Esophagus muscularis mucosa (tissue), 4 donors: Measurements from ENCODE around the gene SLC6A11. TPM values are rescaled to one million over a fixed set of nuclear protein-coding genes. Genes with fewer than 3 reads are reported as not detected.

Experiments
- DNase-seq: peaks from one replicate; pipeline ENCODE4 v3.0.0-alpha.2; 2017; ENCODE audit errors: extremely low spot score
- H3K27ac ChIP-seq, 4 donors: fragments of 200-600 bp; sonication (generic); replicated peaks in 1 of 4; 1 replicate in 3 of 4; 2 replicates in 1 of 4; pipeline ENCODE4 v1.5.1; 2016 to 2019; ENCODE audit warnings: mild to moderate bottlenecking in 1 of 4
- H3K27me3 ChIP-seq, 4 donors: fragments of 200-600 bp; sonication (generic); one replicate each; pipeline versions ENCODE4 v1.5.1 to v1.6.0; 2016 to 2019
- H3K36me3 ChIP-seq, 4 donors: fragments of 200-600 bp; sonication (generic); one replicate each; pipeline ENCODE4 v1.5.1; 2016 to 2019
- H3K4me1 ChIP-seq, 4 donors: fragments of 200-600 bp; sonication (generic); one replicate each; pipeline ENCODE4 v1.5.1; 2016 to 2019
- H3K4me3 ChIP-seq, 4 donors: fragments of 200-600 bp; sonication (generic); 1 replicate in 2 of 4; 2 replicates in 2 of 4; pipeline ENCODE4 v1.5.1; 2016 to 2019; ENCODE audit warnings: mild to moderate bottlenecking in 4 of 4, moderate library complexity in 1 of 4
- H3K9me3 ChIP-seq, 4 donors: fragments of 200-600 bp; sonication (generic); 1 replicate in 3 of 4; 2 replicates in 1 of 4; pipeline ENCODE4 v1.5.1; 2016 to 2019
- CTCF ChIP-seq, 3 experiments: fragments of 200-600 bp in 2 of 3; fragments of 450-650 bp in 1 of 3; sonication (generic) in 2 of 3; IDR thresholded peaks; one replicate each; pipeline ENCODE4 v1.5.1; 2017 to 2019; ENCODE audit warnings: antibody characterized with exemption in 3 of 3, mild to moderate bottlenecking in 2 of 3, moderate library complexity in 1 of 3
- EP300 ChIP-seq: sonication (generic); formaldehyde crosslinking; IDR thresholded peaks from one replicate; pipeline ENCODE4 v1.6.1; 2017; ENCODE audit warnings: antibody characterized with exemption
- POLR2A ChIP-seq: fragments of 450-650 bp; IDR thresholded peaks from one replicate; pipeline ENCODE4 v1.6.1; 2017; ENCODE audit warnings: antibody characterized with exemption, moderate library complexity, mild to moderate bottlenecking, low read depth
- POLR2AphosphoS5 ChIP-seq, 2 donors: sonication (generic); formaldehyde crosslinking; IDR thresholded peaks; one replicate each; pipeline ENCODE4 v1.6.1; 2017; ENCODE audit warnings: antibody characterized with exemption in 2 of 2
- WGBS: methylation state at CpG from one replicate; pipeline ENCODE4 v1.1.5; 2018; 5-methylcytosine and 5-hydroxymethylcytosine counted together
- intact Hi-C: fragments of 100-400 bp; cut with DNase I; formaldehyde crosslinking; loops from one replicate; pipeline ENCODE4 v1.15.1; 2023
- total RNA-seq, 4 donors: library from RNA; depleted of rRNA; stranded (reverse); fragments of >200 nt; gene quantifications; one replicate each; pipeline versions ENCODE4 v1.1.0 to v1.2.1, GENCODE V29; 2016

Gene SLC6A11
- total RNA-seq, 4 donors from 2014 or later: not detected

GRCh38 chr3:10841100-10841499, 25.1 kb downstream of the SLC6A11 start:
- DNase-seq: no peak
- peaks cover 4 to 10% (median 8%) of the 10 kb centered on the region in 4 donors for H3K4me1 ChIP-seq
- 75% methylated on average over 4 of the region's 4 CpGs for WGBS
- no peaks in the 10 kb centered on the region for H3K9me3 ChIP-seq
- intact Hi-C loops: no loop called here
- TF ChIP-seq CTCF (IDR thresholded peaks at IDR 0.05) (no peak), POLR2AphosphoS5 (IDR thresholded peaks at IDR 0.05) (no peak), POLR2A (no peak), EP300 (no peak)
- H3K27ac ChIP-seq: no peak overlapping the region
- H3K36me3 ChIP-seq: no peaks in the 10 kb centered on the region
- no peak overlapping the region for H3K4me3 ChIP-seq
- peaks cover 0 to 13% (median 0%) of the 10 kb centered on the region in 4 donors for H3K27me3 ChIP-seq

GRCh38 chr3:10843378-10843777, 27.4 kb downstream of the SLC6A11 start:
- 92% methylated on average over 3 of the region's 3 CpGs for WGBS
- intact Hi-C loops: no loop called here
- TF ChIP-seq CTCF (IDR thresholded peaks at IDR 0.05) (no peak), POLR2A (no peak), EP300 (no peak), POLR2AphosphoS5 (IDR thresholded peaks at IDR 0.05) (no peak)

GRCh38 chr3:10845001-10845761, 29.2 kb downstream of the SLC6A11 start:
- WGBS: 46% methylated on average over 6 of the region's 6 CpGs
- no peaks in the 10 kb centered on the region for H3K9me3 ChIP-seq
- DNase-seq: no peak
- TF ChIP-seq EP300 (no peak), CTCF (IDR thresholded peaks at IDR 0.05) (no peak), POLR2AphosphoS5 (IDR thresholded peaks at IDR 0.05) (no peak), POLR2A (no peak)
- no peaks in the 10 kb centered on the region for H3K4me1 ChIP-seq
- peaks cover 0 to 14% (median 0%) of the 10 kb centered on the region in 4 donors for H3K27me3 ChIP-seq
- H3K4me3 ChIP-seq: no peak overlapping the region
- H3K36me3 ChIP-seq: no peaks in the 10 kb centered on the region
- H3K27ac ChIP-seq: no peak overlapping the region
- intact Hi-C loops: no loop called here

More at GRCh38 chr3:10843378-10843777, 27.4 kb downstream of the SLC6A11 start:
- Histone ChIP-seq H3K27ac (no peak overlapping the region), H3K4me3 (no peak overlapping the region), H3K9me3 (no peaks in the 10 kb centered on the region), H3K4me1 (peaks cover 0 to under 1% (median 0%) of the 10 kb centered on the region in 4 donors), H3K36me3 (no peaks in the 10 kb centered on the region), H3K27me3 (peaks cover 0 to 20% (median 0%) of the 10 kb centered on the region in 4 donors)
- no peak for DNase-seq

GRCh38 chr3:10845839-10846656, 30.0 kb downstream of the SLC6A11 start:
- Histone ChIP-seq H3K27me3 (peaks cover 0 to 14% (median 0%) of the 10 kb centered on the region in 4 donors), H3K4me1 (no peaks in the 10 kb centered on the region), H3K36me3 (no peaks in the 10 kb centered on the region), H3K4me3 (no peak overlapping the region), H3K27ac (no peak overlapping the region), H3K9me3 (no peaks in the 10 kb centered on the region)
- no peak for DNase-seq
- intact Hi-C loops: no loop called here
- 83% methylated on average over 2 of the region's 5 CpGs for WGBS
- TF ChIP-seq POLR2AphosphoS5 (IDR thresholded peaks at IDR 0.05): no peak
- no peak for TF ChIP-seq EP300
- TF ChIP-seq POLR2A: no peak
- no peak for TF ChIP-seq CTCF (IDR thresholded peaks at IDR 0.05)
